K562 (cell line): Measurements from ENCODE around the gene EPX. TPM values are rescaled to one million over a fixed set of nuclear protein-coding genes. Genes with fewer than 3 reads are reported as not detected.
A peak's percentile ranks its signal among the peaks of the same experiment; 100 is the strongest.

Experiments used
- CEBPB ChIP-seq: fragments of 450-650 bp; IDR thresholded peaks from 2 replicates; pipeline ENCODE4 v1.6.1; 2016; ENCODE audit warnings: missing genetic modification characterization, missing compliant biosample characterization
- CXXC5 ChIP-seq: fragments of 250-450 bp; sonication (Bioruptor Pico); IDR thresholded peaks from 2 replicates; pipeline ENCODE4 v1.8.0; 2022; ENCODE audit warnings: inconsistent platforms, mild to moderate bottlenecking, moderate library complexity
- ESRRB ChIP-seq: fragments of 250-450 bp; sonication (Bioruptor Pico); IDR thresholded peaks from 2 replicates; pipeline ENCODE4 v1.5.0; 2020; ENCODE audit warnings: mild to moderate bottlenecking, moderate library complexity, borderline replicate concordance
- FOXA3 ChIP-seq, 2 experiments: fragments of 450-650 bp in 1 of 2; sonication (generic) in 1 of 2; formaldehyde crosslinking; IDR thresholded peaks in 1 of 2; conservative IDR thresholded peaks in 1 of 2; 2 replicates each; pipeline versions ENCODE4 v1.4.0 to v1.8.0; 2020 to 2022; ENCODE audit warnings: mild to moderate bottlenecking in 2 of 2, missing genetic modification reagents in 1 of 2
- FOXJ3 ChIP-seq: sonication (generic); formaldehyde crosslinking; IDR thresholded peaks from 2 replicates; pipeline ENCODE4 v1.4.0; 2020; ENCODE audit warnings: mild to moderate bottlenecking, missing genetic modification reagents
- FOXP1 ChIP-seq: sonication (generic); formaldehyde crosslinking; IDR thresholded peaks from 2 replicates; pipeline ENCODE4 v1.8.0; 2022; ENCODE audit warnings: mild to moderate bottlenecking, missing genetic modification reagents
- GATAD2B ChIP-seq: fragments of 450-650 bp; IDR thresholded peaks from 2 replicates; pipeline ENCODE4 v1.6.1; 2017; ENCODE audit warnings: mild to moderate bottlenecking, borderline replicate concordance
- HNRNPL ChIP-seq: fragments of 200-400 bp; formaldehyde crosslinking; IDR thresholded peaks from 2 replicates; pipeline ENCODE4 v1.6.1; 2017; ENCODE audit warnings: low read depth, mild to moderate bottlenecking, low read length
- NELFE ChIP-seq: IDR thresholded peaks from 2 replicates; pipeline ENCODE4 v1.6.1; 2011; ENCODE audit warnings: mild to moderate bottlenecking; ENCODE audit not compliant: insufficient read depth, insufficient read length
- SRSF3 ChIP-seq: fragments of 200-400 bp; formaldehyde crosslinking; IDR thresholded peaks from 2 replicates; pipeline ENCODE4 v1.6.1; 2016; ENCODE audit warnings: mild to moderate bottlenecking, low read length, moderate library complexity; ENCODE audit not compliant: insufficient read depth
- STAT5B ChIP-seq: fragments of 250-450 bp; sonication (Bioruptor Pico); IDR thresholded peaks from 2 replicates; pipeline ENCODE4 v1.8.0; 2021; ENCODE audit warnings: mild to moderate bottlenecking, inconsistent platforms
- ZBTB8A ChIP-seq: fragments of 450-650 bp; IDR thresholded peaks from 2 replicates; pipeline ENCODE4 v1.6.1; 2018; ENCODE audit warnings: mild to moderate bottlenecking, moderate library complexity; ENCODE audit not compliant: partially characterized antibody
- ZC3H4 ChIP-seq: sonication (generic); formaldehyde crosslinking; IDR thresholded peaks from 2 replicates; pipeline ENCODE4 v1.9.0; 2021; ENCODE audit warnings: missing genetic modification reagents, borderline replicate concordance
- ZC3H8 ChIP-seq: fragments of 450-650 bp; IDR thresholded peaks from 2 replicates; pipeline ENCODE4 v1.6.1; 2017
- ZNF347 ChIP-seq: fragments of 450-650 bp; formaldehyde crosslinking; IDR thresholded peaks from 2 replicates; pipeline ENCODE4 v1.4.0; 2020; ENCODE audit warnings: low read depth, mild to moderate bottlenecking, moderate library complexity
- ZNF384 ChIP-seq: IDR thresholded peaks from 2 replicates; pipeline ENCODE4 v1.6.1; 2012; ENCODE audit warnings: low read depth, low read length, improper control_type of control experiment
- ZNF57 ChIP-seq: fragments of 450-650 bp; formaldehyde crosslinking; IDR thresholded peaks from 2 replicates; pipeline ENCODE4 v1.4.0; 2020; ENCODE audit warnings: mild to moderate bottlenecking, moderate library complexity
- ZNF707 ChIP-seq: fragments of 250-450 bp; sonication (Bioruptor Pico); conservative IDR thresholded peaks from 2 replicates; pipeline ENCODE4 v1.8.0; 2022; ENCODE audit warnings: inconsistent platforms, mild to moderate bottlenecking, moderate library complexity
- polyA plus RNA-seq, 8 experiments: library from polyadenylated mRNA; depleted of rRNA in 4 of 8; stranded (reverse) in 5 of 8; unstranded in 3 of 8; fragments of >200 nt; fragmentation: Nextera tagmentation in 2 of 8; fragmentation: Illumina TruSeq in 1 of 8; extraction: Ambion mirVana in 2 of 8; extraction: Trizol in 1 of 8; gene quantifications; 2 replicates each; pipeline versions ENCODE4 v1.2.1 to v1.2.3, GENCODE V29; 2011 to 2014; ENCODE audit warnings: inconsistent platforms in 1 of 8, missing spikeins in 1 of 8
- total RNA-seq, 7 experiments: library from RNA; depleted of rRNA in 6 of 7; stranded (reverse); fragments of >200 nt in 6 of 7; fragmentation: Illumina TruSeq in 2 of 7; extraction: Trizol in 2 of 7; gene quantifications; 2 replicates each; pipeline versions ENCODE4 v1.2.1 to v1.2.3, GENCODE V29; 2011 to 2021; ENCODE audit warnings: low replicate concordance in 1 of 7
- TF ChIP-seq, protein P1 (sequence below): sonication (generic); formaldehyde crosslinking; IDR thresholded peaks from 2 replicates; pipeline ENCODE4 v1.8.1; 2023; ENCODE audit warnings: mild to moderate bottlenecking, missing genetic modification reagents, moderate library complexity
- TF ChIP-seq, protein P2 (sequence below): sonication (generic); formaldehyde crosslinking; IDR thresholded peaks from 2 replicates; pipeline ENCODE4 v1.8.0; 2023; ENCODE audit warnings: mild to moderate bottlenecking, missing genetic modification reagents
- TF ChIP-seq, protein P3 (sequence below): sonication (generic); formaldehyde crosslinking; IDR thresholded peaks from 2 replicates; pipeline ENCODE4 v1.9.0; 2022; ENCODE audit warnings: mild to moderate bottlenecking, missing genetic modification reagents
- TF ChIP-seq, protein P4 (sequence below): IDR thresholded peaks from 2 replicates; pipeline ENCODE4 v1.6.1; 2016; ENCODE audit warnings: missing genetic modification characterization, missing compliant biosample characterization

The EPX gene
- total and polyA plus RNA-seq, 9 of the 15 experiments (the other 6 are each of a cell fraction or from before 2014, with no cell fraction given) = 0.07 to 0.33 (median 0.19) TPM; not detected in 3

DNA sequence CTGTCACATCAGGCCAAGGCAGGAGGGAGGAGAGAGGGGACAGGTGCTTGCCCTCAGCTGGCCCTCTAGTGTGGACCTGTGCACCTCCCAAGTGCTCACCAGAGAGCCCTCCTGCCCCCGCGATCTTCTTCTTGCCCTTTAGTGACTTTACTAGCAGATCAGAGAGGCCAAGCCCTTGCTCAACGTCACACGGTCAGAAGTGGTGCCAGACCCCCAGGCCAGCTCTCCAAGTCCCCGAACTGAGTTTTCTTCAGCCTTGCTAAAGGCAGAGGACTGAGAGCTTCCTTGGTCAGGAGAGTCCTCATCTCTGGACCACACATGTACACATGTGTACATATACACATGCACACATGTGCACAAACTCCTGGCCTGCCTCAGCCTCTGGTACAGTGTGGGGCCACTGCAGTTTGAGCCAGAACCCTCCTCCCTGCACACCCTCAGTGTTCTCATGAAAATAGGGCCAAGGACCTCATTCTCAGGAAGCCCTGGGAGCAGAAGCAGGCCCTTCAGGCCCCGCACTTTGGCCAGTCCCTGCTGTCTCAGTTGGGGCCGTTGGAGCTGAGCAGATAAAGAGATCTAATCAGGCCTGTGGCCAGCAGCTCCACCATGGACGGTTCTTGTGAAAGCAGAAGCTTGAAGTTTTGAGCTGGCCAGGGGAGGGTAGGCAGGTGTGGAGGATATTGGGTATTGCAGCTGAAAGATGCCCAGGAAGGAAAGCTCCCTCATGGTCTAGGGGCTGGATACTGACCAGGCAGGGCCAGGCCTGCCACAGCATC, 7.4 kb upstream of the EPX start (continued):
- TF ChIP-seq, protein P1, sequence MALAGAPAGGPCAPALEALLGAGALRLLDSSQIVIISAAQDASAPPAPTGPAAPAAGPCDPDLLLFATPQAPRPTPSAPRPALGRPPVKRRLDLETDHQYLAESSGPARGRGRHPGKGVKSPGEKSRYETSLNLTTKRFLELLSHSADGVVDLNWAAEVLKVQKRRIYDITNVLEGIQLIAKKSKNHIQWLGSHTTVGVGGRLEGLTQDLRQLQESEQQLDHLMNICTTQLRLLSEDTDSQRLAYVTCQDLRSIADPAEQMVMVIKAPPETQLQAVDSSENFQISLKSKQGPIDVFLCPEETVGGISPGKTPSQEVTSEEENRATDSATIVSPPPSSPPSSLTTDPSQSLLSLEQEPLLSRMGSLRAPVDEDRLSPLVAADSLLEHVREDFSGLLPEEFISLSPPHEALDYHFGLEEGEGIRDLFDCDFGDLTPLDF (CRISPR knock-in tag) = no peak
- TF ChIP-seq FOXP1 (CRISPR knock-in tag) (no peak), ZNF57 (CRISPR knock-in tag) (no peak), ZNF347 (CRISPR knock-in tag) (no peak), ESRRB (CRISPR knock-in tag) (no peak), CXXC5 (CRISPR knock-in tag) (peak; percentile 76), FOXA3 (CRISPR knock-in tag; conservative IDR thresholded peaks at IDR 0.05 in 1 of 2, IDR thresholded peaks at IDR 0.05 in 1 of 2) (no peak), GATAD2B (no peak), ZC3H8 (no peak), NELFE (no peak), ZBTB8A (no peak), CEBPB (tag) (0 out of 2 replicates have a peak, but pooled peaks have one; percentile 15), ZNF384 (no peak), FOXJ3 (CRISPR knock-in tag) (no peak), SRSF3 (no peak), HNRNPL (no peak), ZNF707 (no peak), ZC3H4 (CRISPR knock-in tag) (no peak), STAT5B (CRISPR knock-in tag) (no peak)
- TF ChIP-seq, protein P2, sequence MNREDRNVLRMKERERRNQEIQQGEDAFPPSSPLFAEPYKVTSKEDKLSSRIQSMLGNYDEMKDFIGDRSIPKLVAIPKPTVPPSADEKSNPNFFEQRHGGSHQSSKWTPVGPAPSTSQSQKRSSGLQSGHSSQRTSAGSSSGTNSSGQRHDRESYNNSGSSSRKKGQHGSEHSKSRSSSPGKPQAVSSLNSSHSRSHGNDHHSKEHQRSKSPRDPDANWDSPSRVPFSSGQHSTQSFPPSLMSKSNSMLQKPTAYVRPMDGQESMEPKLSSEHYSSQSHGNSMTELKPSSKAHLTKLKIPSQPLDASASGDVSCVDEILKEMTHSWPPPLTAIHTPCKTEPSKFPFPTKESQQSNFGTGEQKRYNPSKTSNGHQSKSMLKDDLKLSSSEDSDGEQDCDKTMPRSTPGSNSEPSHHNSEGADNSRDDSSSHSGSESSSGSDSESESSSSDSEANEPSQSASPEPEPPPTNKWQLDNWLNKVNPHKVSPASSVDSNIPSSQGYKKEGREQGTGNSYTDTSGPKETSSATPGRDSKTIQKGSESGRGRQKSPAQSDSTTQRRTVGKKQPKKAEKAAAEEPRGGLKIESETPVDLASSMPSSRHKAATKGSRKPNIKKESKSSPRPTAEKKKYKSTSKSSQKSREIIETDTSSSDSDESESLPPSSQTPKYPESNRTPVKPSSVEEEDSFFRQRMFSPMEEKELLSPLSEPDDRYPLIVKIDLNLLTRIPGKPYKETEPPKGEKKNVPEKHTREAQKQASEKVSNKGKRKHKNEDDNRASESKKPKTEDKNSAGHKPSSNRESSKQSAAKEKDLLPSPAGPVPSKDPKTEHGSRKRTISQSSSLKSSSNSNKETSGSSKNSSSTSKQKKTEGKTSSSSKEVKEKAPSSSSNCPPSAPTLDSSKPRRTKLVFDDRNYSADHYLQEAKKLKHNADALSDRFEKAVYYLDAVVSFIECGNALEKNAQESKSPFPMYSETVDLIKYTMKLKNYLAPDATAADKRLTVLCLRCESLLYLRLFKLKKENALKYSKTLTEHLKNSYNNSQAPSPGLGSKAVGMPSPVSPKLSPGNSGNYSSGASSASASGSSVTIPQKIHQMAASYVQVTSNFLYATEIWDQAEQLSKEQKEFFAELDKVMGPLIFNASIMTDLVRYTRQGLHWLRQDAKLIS (CRISPR knock-in tag) = no peak
- TF ChIP-seq, protein P3, sequence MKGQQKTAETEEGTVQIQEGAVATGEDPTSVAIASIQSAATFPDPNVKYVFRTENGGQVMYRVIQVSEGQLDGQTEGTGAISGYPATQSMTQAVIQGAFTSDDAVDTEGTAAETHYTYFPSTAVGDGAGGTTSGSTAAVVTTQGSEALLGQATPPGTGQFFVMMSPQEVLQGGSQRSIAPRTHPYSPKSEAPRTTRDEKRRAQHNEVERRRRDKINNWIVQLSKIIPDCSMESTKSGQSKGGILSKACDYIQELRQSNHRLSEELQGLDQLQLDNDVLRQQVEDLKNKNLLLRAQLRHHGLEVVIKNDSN (CRISPR knock-in tag) = no peak
- TF ChIP-seq, protein P4, sequence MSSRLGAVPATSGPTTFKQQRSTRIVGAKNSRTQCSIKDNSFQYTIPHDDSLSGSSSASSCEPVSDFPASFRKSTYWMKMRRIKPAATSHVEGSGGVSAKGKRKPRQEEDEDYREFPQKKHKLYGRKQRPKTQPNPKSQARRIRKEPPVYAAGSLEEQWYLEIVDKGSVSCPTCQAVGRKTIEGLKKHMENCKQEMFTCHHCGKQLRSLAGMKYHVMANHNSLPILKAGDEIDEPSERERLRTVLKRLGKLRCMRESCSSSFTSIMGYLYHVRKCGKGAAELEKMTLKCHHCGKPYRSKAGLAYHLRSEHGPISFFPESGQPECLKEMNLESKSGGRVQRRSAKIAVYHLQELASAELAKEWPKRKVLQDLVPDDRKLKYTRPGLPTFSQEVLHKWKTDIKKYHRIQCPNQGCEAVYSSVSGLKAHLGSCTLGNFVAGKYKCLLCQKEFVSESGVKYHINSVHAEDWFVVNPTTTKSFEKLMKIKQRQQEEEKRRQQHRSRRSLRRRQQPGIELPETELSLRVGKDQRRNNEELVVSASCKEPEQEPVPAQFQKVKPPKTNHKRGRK (tag) = no peak
